ENCODE data around the gene ROBO1. TPM values are rescaled to one million over a fixed set of nuclear protein-coding genes. Genes with fewer than 3 reads are reported as not detected.

ROBO1 gene
- total and polyA plus RNA-seq, 2 of the 8 experiments (the other 6 are each of a cell fraction or from before 2014, with no cell fraction given) = 51.4 to 91.0 TPM

DNA sequence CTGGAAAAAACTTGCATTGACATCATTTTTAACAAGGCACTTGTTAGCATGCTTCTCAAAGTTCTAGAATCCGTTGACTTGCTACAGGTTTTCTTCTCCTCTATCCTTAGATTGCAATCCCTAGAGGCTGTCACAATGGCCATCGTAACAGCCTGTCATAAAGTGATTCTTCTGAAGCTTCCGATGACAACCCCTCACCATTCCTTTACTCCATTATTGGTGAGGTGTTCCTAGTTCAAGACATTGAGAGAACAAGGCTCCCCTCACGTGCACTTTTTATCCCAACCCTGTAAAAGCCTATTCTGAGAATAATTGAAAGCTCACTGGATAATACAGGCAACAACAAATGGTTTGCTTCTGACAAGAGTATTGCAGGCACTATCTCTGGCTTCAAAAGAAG lies 131.4 kb downstream of the ROBO1 start:
- H4K5ac ChIP-seq (ENCODE audit: insufficient read length, low read depth, low read length) = no peak overlapping the region
- H3K4me1 ChIP-seq (replicated peaks in 1 of 4; ENCODE audit: control insufficient read depth in 3 of 4, insufficient read depth in 4 of 4, low read length in 3 of 4) = no peaks in the 10 kb centered on the region; a peak in 1 of 7 replicates
- no peaks in the 10 kb centered on the region for H3K27me3 ChIP-seq (replicated peaks in 1 of 4; ENCODE audit: control insufficient read depth in 3 of 4, extremely low read depth in 1 of 4, insufficient read depth in 3 of 4, low read length in 3 of 4)
- H3K36me3 ChIP-seq (ENCODE audit: control insufficient read depth in 2 of 4, insufficient read depth in 4 of 4, low read length in 3 of 4) = no peaks in the 10 kb centered on the region
- H3K18ac ChIP-seq (ENCODE audit: extremely low read depth, low read length) = no peak overlapping the region
- no peaks in the 10 kb centered on the region for H3K79me2 ChIP-seq (ENCODE audit: control insufficient read depth in 1 of 2, insufficient read depth in 2 of 2, low read length in 2 of 2)
- no peak overlapping the region for H2AK5ac ChIP-seq (ENCODE audit: low read depth, low read length)
- H3K9ac ChIP-seq (replicated peaks in 1 of 4; ENCODE audit: extremely low read depth in 1 of 4, low read depth in 3 of 4, low read length in 3 of 4) = no peak overlapping the region
- H4K20me1 ChIP-seq (replicated peaks in 1 of 2; ENCODE audit: control insufficient read depth in 1 of 2, insufficient read depth in 2 of 2, low read length in 2 of 2) = no peaks in the 10 kb centered on the region
- H2BK5ac ChIP-seq (ENCODE audit: low read depth, low read length) = no peak overlapping the region
- 82% methylated on average over 4 of the region's 4 CpGs; no CpG with 5 or more reads in 1 of the 2 experiments for WGBS, 2 experiments (ENCODE audit: extremely low coverage in 1 of 2, insufficient coverage in 1 of 2, insufficient read length in 1 of 2, insufficient replicate concordance in 2 of 2, low coverage in 1 of 2, low lambda C conversion rate in 2 of 2, missing lambda C conversion rate in 1 of 2)
- no peak for TF ChIP-seq RXRA (IDR thresholded peaks at IDR 0.05; ENCODE audit: insufficient read depth, low read depth, low read length)
- no peak for TF ChIP-seq MAFK (IDR thresholded peaks at IDR 0.05; ENCODE audit: low read depth, low read length)
- TF ChIP-seq HDAC6 (IDR thresholded peaks at IDR 0.05; ENCODE audit: low read depth, low read length) = no peak
- no peak for TF ChIP-seq GTF2F1 (IDR thresholded peaks at IDR 0.05; ENCODE audit: borderline replicate concordance, low read depth, low read length)
- no peak for TF ChIP-seq TBP (IDR thresholded peaks at IDR 0.05; ENCODE audit: low read depth, low read length)
- TF ChIP-seq, protein P1, sequence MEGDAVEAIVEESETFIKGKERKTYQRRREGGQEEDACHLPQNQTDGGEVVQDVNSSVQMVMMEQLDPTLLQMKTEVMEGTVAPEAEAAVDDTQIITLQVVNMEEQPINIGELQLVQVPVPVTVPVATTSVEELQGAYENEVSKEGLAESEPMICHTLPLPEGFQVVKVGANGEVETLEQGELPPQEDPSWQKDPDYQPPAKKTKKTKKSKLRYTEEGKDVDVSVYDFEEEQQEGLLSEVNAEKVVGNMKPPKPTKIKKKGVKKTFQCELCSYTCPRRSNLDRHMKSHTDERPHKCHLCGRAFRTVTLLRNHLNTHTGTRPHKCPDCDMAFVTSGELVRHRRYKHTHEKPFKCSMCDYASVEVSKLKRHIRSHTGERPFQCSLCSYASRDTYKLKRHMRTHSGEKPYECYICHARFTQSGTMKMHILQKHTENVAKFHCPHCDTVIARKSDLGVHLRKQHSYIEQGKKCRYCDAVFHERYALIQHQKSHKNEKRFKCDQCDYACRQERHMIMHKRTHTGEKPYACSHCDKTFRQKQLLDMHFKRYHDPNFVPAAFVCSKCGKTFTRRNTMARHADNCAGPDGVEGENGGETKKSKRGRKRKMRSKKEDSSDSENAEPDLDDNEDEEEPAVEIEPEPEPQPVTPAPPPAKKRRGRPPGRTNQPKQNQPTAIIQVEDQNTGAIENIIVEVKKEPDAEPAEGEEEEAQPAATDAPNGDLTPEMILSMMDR (IDR thresholded peaks at IDR 0.05; ENCODE audit: control extremely low read depth in 1 of 3, insufficient read depth in 1 of 3, low read depth in 1 of 3, low read length in 3 of 3) = no peak
- TF ChIP-seq EGR1 (IDR thresholded peaks at IDR 0.05; ENCODE audit: borderline replicate concordance, low read depth, low read length) = no peak
- TF ChIP-seq TAF1 (IDR thresholded peaks at IDR 0.05; ENCODE audit: low read depth, low read length) = no peak
- TF ChIP-seq, protein P2, sequence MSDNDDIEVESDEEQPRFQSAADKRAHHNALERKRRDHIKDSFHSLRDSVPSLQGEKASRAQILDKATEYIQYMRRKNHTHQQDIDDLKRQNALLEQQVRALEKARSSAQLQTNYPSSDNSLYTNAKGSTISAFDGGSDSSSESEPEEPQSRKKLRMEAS (IDR thresholded peaks at IDR 0.05) = no peak
- no peak for TF ChIP-seq YY1 (IDR thresholded peaks at IDR 0.05; ENCODE audit: low read depth, low read length)
- H3K4me3 ChIP-seq (ENCODE audit: extremely low read depth in 1 of 4, insufficient read depth in 2 of 4, low read depth in 3 of 4, low read length in 4 of 4) = no peak overlapping the region
- H4K91ac ChIP-seq (replicated peaks; ENCODE audit: insufficient read length, low read length) = no peak overlapping the region
- no peak for FAIRE-seq
- no peak overlapping the region for H2BK12ac ChIP-seq (ENCODE audit: low read depth, low read length)
- no peak overlapping the region for H3K4me2 ChIP-seq (ENCODE audit: insufficient read depth in 1 of 2, low read depth in 2 of 2, low read length in 2 of 2)
- H3K23ac ChIP-seq (ENCODE audit: insufficient read length) = no peak overlapping the region
- 0 out of 2 replicates have a peak overlapping the region, but pooled peaks have one; percentile 18 for H2AFZ ChIP-seq (ENCODE audit: low read length)
- H3K79me1 ChIP-seq (ENCODE audit: low read depth, low read length) = no peaks in the 10 kb centered on the region
- no peak for DNase-seq (ENCODE audit: low read depth in 1 of 2, low spot score in 2 of 2)
- no peak overlapping the region for H4K8ac ChIP-seq (ENCODE audit: extremely low read depth, insufficient read depth, low read length)
- H3K27ac ChIP-seq (ENCODE audit: low read depth, low read length) = no peak overlapping the region
- H2BK120ac ChIP-seq (replicated peaks; ENCODE audit: low read depth, low read length) = no peak overlapping the region
- POLR2A ChIA-PET (ENCODE audit: partially characterized antibody) = no interaction called here
- H2BK15ac ChIP-seq (ENCODE audit: low read length) = no peak overlapping the region
- H3K4ac ChIP-seq (replicated peaks; ENCODE audit: insufficient read length, low read depth, low read length) = no peak overlapping the region
- CTCF ChIA-PET (ENCODE audit: partially characterized antibody) = no interaction called here
- no peaks in the 10 kb centered on the region for H3K9me3 ChIP-seq (ENCODE audit: insufficient read depth in 2 of 2, low read depth in 1 of 2, low read length in 1 of 2)
- no peaks in the 10 kb centered on the region for H3K23me2 ChIP-seq (ENCODE audit: low read depth, low read length)
- H3K56ac ChIP-seq (replicated peaks; ENCODE audit: insufficient read length, low read depth, low read length) = no peak overlapping the region
- no peak overlapping the region for H3K14ac ChIP-seq (ENCODE audit: insufficient read length)
- no peak overlapping the region for H2BK20ac ChIP-seq (ENCODE audit: low read length)
